ENCODE measurements around the gene CERS5.
"Not testable (repeated sequence)": the region's sequence is repeated elsewhere in the genome, so short reads cannot be mapped to it uniquely, and the experiment has no call there.

The CERS5 gene

GRCh38 chr12:50102646-50103309 lies 64.4 kb downstream of the CERS5 start:
- no peak for DNase-seq (ENCODE audit: low spot score)

GRCh38 chr12:50102131-50102531 lies 65.0 kb downstream of the CERS5 start:
- no peak for DNase-seq (ENCODE audit: low spot score)

GRCh38 chr12:50101663-50102062 lies 65.5 kb downstream of the CERS5 start:
- DNase-seq (ENCODE audit: low spot score), result no peak

- no peak for DNase-seq (ENCODE audit: low spot score)
These were observed 66.6 kb downstream of the CERS5 start for GRCh38 chr12:50100561-50100960.

GRCh38 chr12:50099302-50100008 lies 67.7 kb downstream of the CERS5 start:
- DNase-seq (ENCODE audit: low spot score), result no peak

- no peak for DNase-seq (ENCODE audit: low spot score)
These were observed 69.2 kb downstream of the CERS5 start for GRCh38 chr12:50097952-50098351.

- DNase-seq (ENCODE audit: low spot score), result no peak
These were observed 76.8 kb downstream of the CERS5 start for GRCh38 chr12:50090391-50090790.

GRCh38 chr12:50089730-50090129 lies 77.4 kb downstream of the CERS5 start:
- no peak for DNase-seq (ENCODE audit: low spot score)

GRCh38 chr12:50088577-50089335 lies 78.4 kb downstream of the CERS5 start:
- no peak for DNase-seq (ENCODE audit: low spot score)

- peak; percentile 84 for DNase-seq (ENCODE audit: low spot score)
These were observed 79.2 kb downstream of the CERS5 start for GRCh38 chr12:50087995-50088394.

- DNase-seq (ENCODE audit: low spot score), result no peak
These were observed 80.0 kb downstream of the CERS5 start for GRCh38 chr12:50087151-50087550.

GRCh38 chr12:50086148-50086547 lies 81.0 kb downstream of the CERS5 start:
- DNase-seq (ENCODE audit: low spot score), result no peak

- no peak for DNase-seq (ENCODE audit: low spot score)
These were observed 81.5 kb downstream of the CERS5 start for GRCh38 chr12:50085615-50086072.

GRCh38 chr12:50084775-50085614 lies 82.2 kb downstream of the CERS5 start, which contains the start of gene SMARCD1:
TSS of gene SMARCD1 (plus strand) at chr12:50085342. CDS start at chr12:50085370, 28 bp downstream.
- peak; percentile 75 for DNase-seq (ENCODE audit: low spot score)

- DNase-seq (ENCODE audit: low spot score), result not testable (repeated sequence)
These were observed 82.8 kb downstream of the CERS5 start for GRCh38 chr12:50084409-50084774.

GRCh38 chr12:50083301-50083700 lies 83.9 kb downstream of the CERS5 start:
- DNase-seq (ENCODE audit: low spot score), result no peak

GRCh38 chr12:50082644-50083043 lies 84.5 kb downstream of the CERS5 start:
- DNase-seq (ENCODE audit: low spot score), result no peak

- DNase-seq (ENCODE audit: low spot score), result no peak
These were observed 85.9 kb downstream of the CERS5 start for GRCh38 chr12:50081096-50081808.

GRCh38 chr12:50079771-50080170 lies 87.4 kb downstream of the CERS5 start:
- no peak for DNase-seq (ENCODE audit: low spot score)
